ENCODE measurements around the gene PEPD.

Gene PEPD

DNA sequence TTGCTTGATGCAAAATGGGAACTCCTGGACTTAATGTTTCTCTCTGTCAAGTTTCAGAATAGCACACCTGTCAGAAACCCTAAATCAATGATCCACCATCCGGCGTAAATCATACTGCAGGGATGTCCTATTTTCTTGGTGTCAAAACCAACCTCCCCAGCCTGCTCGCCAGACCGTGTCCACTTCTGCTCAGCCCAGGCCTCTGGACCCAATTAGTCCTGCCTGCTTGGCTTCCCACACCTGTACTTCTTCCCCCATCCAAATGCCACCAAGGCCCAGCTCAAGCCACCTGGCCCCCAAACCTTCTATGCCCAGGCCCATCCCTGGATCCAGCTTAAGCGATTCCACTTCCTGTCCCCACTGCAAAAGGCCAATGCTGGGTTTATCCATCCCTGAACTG lies 25.1 kb upstream of the PEPD start:
- no peak for DNase-seq (ENCODE audit: low read depth)

DNA sequence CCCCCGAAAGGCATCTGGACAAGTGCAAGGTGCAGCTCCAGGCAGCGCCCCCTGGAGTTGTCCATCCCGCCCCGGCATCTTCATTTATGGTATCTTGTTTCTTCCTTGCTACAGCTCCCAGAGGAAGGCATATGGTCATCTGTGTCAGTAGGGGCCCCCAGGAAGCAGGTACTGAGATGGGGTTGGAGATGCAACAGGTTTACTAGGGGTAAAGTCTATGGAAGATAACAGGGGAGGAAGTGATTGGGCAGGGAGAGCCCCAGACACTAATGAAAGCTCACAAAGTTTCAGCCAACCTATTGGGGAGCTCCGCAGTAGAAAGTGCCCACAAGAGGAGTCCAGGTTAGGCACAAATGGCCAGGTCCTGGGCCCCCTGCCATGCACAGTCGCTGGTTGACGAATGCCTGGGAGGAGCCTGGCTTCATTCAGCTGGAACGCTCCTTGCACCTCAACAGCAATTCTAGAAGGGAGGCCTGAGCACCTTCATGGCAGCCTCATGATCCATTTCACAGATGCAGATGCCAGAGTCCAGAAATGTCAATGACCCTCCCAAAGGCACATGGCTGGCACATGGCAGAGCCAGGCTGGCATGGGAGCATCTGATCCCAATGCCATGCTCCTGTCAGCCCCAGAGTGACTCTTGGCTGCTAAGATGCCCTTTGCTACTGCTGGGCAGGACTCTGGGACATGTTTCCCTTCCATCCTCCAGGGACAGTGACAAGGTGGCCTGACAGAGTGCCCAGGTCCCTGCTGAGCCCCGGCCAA lies 23.8 kb upstream of the PEPD start:
- no peak for DNase-seq (ENCODE audit: low read depth)

- DNase-seq (ENCODE audit: low read depth), result peak; percentile 34
Measured at GRCh38 chr19:33535226-33535625, 13.6 kb upstream of the PEPD start.

- no peak for DNase-seq (ENCODE audit: low read depth)
Measured at GRCh38 chr19:33532859-33533460, 11.4 kb upstream of the PEPD start.

GRCh38 chr19:33530842-33531241 lies 9.3 kb upstream of the PEPD start:
- DNase-seq (ENCODE audit: low read depth), result no peak

DNA sequence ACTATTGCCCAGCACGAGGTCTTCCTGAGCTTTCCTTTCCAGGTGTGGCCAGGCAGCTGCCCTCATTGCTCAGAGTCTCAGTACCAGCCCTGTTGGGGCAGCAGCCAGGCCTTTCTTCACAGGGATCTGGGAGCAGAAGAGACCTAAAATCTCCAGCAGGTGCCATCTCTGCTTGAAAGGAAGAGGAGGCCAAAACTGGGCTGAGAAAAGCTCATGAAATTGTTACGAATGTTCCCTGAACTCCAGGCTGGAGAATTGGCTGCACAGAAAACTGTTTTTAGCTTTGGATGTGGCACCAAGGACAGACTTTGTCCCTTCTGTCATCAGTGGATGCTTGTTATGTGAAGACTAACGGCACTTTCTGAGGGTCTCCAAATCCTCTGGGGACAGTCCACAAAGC lies 8.7 kb upstream of the PEPD start:
- no peak for DNase-seq (ENCODE audit: low read depth)

DNA sequence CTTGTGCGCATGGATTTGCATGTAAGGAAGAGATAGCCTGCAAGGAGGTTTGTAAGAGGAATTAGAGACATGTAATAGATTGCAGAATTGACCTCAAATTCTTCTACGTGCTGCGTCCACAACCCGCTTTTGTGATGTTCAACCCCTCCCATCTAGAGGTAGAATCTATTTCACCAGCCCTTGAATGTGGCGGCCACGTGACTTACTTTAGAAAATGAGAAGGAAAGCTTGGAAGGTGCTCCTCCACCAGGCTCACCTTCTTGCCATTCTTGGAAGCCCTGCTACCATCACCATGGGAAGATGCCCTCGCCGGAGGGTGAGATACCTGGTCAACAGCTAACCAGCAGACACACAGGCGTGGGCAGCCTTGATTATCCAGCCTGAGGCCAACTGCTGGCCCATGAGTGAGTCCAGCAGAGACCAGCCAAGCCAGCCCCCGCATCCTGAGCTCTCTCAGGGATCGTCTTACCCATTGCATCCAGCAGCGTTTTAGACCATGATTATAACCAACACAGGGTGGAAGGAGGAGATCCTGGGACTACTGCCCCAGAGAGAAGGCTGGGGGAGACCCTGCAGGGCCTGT lies 7.6 kb upstream of the PEPD start:
- DNase-seq (ENCODE audit: low read depth), result no peak

GRCh38 chr19:33528404-33528803 lies 6.8 kb upstream of the PEPD start:
- no peak for DNase-seq (ENCODE audit: low read depth)

DNA sequence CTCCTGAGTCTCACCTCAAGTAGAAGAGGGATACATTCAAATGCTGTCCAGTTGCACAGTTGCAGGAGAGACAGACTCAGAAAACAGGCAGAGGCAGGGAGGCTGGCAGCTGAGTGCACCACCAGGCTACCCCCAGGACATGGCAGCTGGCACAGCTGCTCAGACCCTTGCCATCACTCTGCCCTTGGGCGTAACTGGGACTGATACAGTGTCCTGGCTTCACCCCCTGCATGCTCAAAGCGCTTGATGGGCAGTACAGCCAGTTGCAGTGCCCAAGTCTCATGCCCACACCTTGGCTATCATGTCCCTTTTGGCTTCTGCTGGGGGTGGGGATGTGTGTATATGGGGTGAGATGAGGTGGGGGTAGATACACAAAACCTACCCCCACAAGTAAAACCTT lies 5.5 kb upstream of the PEPD start:
- DNase-seq (ENCODE audit: low read depth), result no peak

GRCh38 chr19:33524024-33524664 lies 2.6 kb upstream of the PEPD start:
- no peak for DNase-seq (ENCODE audit: low read depth)

DNA sequence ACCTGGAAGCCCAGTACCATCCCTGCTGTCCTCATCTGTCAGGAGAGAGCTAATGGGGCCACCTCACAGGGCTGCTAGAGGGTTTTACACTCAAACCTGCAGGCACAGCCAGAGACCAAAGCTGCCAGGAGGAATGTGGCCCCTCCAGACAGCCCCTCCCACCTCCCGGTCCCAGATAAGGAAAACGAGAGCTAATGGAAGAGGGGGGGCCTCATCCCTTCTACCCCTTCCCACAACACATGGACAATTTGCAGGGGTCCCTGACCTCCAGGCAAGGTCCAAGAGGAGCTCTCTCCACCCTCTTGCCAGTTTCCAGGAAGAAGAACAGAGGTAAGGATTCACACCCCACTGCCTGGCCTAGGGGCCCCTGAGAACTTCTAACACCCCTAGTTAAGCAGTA lies 1.6 kb upstream of the PEPD start:
- DNase-seq (ENCODE audit: low read depth), result no peak

DNA sequence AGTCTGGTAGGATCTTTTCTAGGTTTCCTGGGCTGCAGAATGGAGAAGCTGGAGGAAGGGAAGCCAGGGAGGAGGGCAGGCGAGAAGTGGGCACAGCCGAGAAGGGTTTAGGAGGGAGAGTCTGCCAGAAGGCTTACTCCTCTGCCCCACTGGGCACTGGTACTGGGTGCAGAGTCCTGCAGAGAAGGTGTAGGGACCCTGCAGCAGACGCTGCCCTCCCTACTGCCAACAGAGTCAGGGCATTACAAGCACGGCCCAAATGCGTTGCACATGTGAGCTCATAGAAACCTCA lies 726 bp upstream of the PEPD start:
- DNase-seq (ENCODE audit: low read depth), result no peak

DNA sequence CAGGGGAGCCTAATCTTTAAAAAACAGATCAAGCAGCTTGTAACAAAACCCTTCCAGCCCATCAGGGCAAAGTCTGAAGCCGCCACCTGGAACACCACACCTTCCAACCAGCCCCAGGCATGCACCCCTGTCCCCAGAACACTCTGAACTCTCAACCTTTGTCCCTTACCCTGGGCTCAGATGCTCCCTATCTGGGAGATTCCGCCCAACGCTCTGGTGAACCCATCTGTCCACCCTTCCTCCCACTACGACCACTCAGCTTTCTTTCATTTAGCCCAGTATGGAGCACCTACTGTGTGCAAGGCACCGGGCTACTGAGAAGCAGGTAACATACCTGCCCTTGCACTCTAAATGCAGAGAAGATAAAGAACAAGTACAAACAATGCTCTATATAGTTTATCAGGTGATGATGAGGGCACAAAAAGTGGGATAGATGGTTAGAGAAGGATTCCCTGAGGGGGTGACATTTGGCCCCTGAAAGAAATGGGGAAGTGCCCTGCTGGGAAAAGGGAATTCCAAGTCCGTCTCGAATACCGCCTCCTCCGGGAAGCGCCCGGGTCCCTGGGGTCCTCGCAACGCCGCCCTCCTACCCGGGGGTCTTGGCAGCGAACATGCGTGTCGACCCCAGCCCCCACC lies 629 bp downstream of the PEPD start:
- DNase-seq (ENCODE audit: low read depth), result no peak

- DNase-seq (ENCODE audit: low read depth), result no peak
Measured at GRCh38 chr19:33520048-33520643, 1.4 kb downstream of the PEPD start.

DNA sequence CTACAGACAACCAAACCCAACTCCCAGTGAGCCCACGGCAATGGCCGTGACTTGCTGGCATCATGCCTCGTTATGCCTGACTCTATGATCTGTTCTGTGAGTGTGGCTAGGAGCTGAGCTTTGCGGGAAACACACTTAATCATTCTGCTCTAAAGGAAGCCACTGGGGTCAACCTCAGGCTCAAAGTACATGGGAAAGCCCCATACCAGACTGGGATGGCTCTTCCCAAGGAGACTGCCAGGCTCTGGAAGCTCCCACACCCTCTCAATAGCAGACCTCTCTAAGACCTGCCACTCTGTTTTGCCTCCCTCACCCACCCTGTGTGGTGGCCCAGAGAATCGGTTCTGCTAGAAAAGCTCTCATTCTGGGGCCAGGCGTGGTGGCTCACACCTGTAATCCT lies 2.2 kb downstream of the PEPD start:
- no peak for DNase-seq (ENCODE audit: low read depth)

DNA sequence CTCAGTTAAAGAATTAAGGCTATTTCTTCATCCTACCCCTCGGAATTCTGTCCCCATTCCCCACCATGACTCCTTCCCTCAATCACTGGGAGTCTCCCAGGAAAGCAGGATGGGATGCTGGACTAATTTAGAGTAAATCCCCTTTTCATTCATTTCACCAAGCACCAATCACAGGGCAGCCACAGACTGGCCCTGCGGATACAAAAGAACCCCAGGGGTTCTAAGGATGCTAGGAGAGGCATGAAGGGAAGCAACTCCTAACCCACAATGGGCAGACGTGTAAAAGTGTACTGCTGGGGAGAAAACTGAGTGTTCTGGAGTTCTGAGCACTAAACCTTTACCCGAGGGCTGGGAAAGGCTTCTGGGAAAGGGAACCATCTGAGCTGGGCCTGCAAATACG lies 3.0 kb downstream of the PEPD start:
- DNase-seq (ENCODE audit: low read depth), result no peak

DNA sequence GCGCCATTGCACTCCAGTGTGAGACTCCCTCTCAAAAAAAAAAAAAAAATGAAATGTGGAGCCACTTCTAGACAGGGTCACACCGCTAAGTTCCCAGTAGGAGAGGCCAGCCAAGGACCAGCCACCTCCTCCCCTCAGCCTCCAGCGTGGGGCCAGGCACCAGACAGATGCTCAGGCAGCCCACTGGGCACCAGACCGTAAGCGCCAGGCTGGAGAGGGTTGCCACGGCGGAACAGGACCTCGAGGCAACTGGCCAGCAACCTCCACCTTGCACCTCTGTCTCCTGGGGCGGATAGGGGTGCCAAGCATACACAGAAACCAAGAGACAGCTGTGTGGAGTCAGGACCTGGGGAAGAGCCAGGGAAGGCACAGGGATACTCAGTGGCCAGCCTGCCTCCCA lies 3.7 kb downstream of the PEPD start:
- no peak for DNase-seq (ENCODE audit: low read depth)

GRCh38 chr19:33515921-33516320 lies 5.7 kb downstream of the PEPD start:
- no peak for DNase-seq (ENCODE audit: low read depth)

GRCh38 chr19:33514885-33515551 lies 6.6 kb downstream of the PEPD start:
- DNase-seq (ENCODE audit: low read depth), result no peak

DNA sequence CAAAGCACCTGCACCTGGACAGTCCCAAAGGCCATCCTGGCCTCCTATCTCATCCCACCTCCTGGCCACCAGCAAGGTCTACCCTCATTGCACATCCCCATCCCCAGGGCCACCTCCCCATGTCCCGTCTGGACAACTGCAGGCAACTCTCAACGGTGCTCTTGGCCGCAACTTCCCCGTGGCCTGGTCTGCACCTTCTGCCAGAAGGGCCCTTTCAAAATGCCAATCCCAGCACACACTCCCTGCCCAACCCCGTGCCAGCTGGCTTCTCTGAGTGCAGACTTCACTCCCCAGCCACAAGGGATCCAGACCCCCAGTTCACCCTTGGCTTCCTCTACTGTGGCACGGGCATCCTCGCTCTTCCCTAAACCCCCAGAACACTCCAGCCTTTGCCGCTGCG lies 8.2 kb downstream of the PEPD start:
- DNase-seq (ENCODE audit: low read depth), result no peak

DNA sequence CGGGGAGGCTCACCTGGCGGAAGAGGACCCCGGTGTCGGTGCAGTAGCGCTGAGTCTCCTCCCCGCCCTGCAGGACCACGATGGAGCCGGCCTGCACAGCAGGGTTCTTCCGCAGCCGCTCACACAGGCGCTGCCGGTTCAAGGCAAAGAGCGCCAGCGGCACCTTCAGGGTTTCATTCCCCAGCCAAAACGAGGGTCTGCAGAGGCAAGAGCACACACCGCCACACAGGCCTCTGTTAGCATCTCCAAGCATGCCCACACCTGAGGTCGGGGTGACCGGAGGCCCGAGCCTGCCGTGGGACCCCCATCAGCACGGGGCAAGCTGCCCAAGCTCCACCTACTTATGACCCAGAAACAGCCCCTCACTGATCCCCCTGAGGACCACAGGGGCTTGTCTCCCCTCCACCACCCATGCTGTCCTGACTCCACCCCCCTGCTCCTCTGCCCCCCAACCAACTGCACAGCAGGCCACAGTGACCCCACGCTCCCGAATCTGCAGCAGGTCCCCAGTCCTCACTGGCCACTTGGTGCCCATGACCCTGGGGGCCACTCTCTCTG lies 8.9 kb downstream of the PEPD start:
- DNase-seq (ENCODE audit: low read depth), result no peak

DNA sequence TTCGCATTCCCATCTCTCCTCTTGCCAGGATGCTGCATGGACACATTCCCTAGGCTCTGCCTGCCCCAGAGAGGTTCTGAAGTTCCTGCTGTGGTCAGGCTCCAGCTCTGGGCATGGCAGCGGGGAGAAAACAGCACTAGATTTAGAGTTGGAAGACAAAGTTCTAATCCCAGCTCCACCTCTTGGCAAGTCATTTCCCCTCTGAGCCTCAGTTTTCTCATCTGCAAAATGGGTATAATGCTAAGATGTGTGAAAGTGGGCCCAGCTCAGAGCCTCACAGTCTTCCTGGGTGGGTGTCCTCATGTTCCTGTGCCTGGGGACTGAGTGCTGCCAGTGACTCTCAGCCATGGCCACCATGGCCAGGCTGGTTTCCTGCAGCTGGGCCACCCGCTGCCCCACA lies 9.6 kb downstream of the PEPD start:
- no peak for DNase-seq (ENCODE audit: low read depth)
